GM12801 (cell line): ENCODE measurements around the gene PAFAH1B2.

Experiments used
- TF ChIP-seq, protein P1 (sequence below): IDR thresholded peaks from one replicate; pipeline ENCODE4 v1.5.1; 2011; ENCODE audit warnings: control low read depth; ENCODE audit not compliant: insufficient read length; ENCODE audit errors: extremely low read depth

The PAFAH1B2 gene

GRCh38 chr11:117220999-117221774 lies 77.1 kb downstream of the PAFAH1B2 start:
- TF ChIP-seq, protein P1, sequence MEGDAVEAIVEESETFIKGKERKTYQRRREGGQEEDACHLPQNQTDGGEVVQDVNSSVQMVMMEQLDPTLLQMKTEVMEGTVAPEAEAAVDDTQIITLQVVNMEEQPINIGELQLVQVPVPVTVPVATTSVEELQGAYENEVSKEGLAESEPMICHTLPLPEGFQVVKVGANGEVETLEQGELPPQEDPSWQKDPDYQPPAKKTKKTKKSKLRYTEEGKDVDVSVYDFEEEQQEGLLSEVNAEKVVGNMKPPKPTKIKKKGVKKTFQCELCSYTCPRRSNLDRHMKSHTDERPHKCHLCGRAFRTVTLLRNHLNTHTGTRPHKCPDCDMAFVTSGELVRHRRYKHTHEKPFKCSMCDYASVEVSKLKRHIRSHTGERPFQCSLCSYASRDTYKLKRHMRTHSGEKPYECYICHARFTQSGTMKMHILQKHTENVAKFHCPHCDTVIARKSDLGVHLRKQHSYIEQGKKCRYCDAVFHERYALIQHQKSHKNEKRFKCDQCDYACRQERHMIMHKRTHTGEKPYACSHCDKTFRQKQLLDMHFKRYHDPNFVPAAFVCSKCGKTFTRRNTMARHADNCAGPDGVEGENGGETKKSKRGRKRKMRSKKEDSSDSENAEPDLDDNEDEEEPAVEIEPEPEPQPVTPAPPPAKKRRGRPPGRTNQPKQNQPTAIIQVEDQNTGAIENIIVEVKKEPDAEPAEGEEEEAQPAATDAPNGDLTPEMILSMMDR: no peak

GRCh38 chr11:117221775-117222517 lies 77.9 kb downstream of the PAFAH1B2 start:
- TF ChIP-seq, protein P1: no peak

- TF ChIP-seq, protein P1: no peak
Measured at GRCh38 chr11:117222991-117223740, 79.1 kb downstream of the PAFAH1B2 start.

DNA sequence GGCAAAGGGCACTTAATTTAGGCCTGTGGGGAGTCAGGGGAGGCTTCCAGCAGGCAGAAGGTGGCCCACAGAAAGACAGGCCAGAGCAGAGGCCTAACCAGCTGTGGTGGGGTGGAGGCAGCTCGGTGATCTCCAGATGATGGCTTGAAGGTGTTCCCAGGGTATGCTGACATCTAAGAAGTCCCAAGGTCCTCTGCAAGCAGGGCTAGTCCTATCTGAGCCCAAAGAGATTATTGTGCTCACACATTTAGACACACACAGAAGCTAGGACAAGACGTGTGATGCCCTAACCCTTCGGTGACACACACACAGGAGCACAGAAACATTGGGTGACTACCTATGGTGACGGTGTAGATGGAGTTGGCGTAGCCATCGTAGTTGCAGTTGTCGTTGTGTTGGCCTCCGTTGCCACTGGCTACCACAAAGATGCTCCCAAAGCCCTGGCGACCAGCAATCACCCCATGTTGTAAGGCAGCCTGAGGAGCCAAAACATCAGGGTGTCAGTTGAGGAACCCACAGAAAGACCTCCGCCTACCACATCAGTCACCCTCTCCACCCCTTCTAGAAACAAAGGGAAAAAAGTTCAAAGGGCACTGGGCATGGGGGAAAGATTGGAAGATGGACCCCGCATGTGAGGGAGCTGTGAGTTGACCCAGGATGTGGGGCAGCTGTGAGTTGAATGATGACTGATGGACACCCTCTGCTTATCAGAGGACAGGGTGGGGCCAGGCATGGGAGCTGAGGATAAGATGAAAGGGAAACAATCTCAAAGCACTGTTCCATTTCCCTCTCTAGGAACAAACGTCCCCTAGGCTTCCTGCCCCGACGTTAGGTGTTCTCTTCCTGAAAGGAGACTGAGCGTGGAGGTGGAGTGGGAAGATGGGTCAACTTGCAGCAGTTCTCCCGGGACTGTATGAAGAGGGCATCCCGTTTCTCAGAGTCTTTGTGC lies 79.9 kb downstream of the PAFAH1B2 start:
- TF ChIP-seq, protein P1: no peak

GRCh38 chr11:117225553-117226170 lies 81.6 kb downstream of the PAFAH1B2 start:
- TF ChIP-seq, protein P1: no peak
